ENCODE measurements around the gene HIVEP1. TPM values are rescaled to one million over a fixed set of nuclear protein-coding genes. Genes with fewer than 3 reads are reported as not detected.
"Not testable (repeated sequence)": the region's sequence is repeated elsewhere in the genome, so short reads cannot be mapped to it uniquely, and the experiment has no call there.

The HIVEP1 gene
- total RNA-seq, 4 donors from 2014 or later: 21.6 to 59.4 (median 34.5) TPM

DNA sequence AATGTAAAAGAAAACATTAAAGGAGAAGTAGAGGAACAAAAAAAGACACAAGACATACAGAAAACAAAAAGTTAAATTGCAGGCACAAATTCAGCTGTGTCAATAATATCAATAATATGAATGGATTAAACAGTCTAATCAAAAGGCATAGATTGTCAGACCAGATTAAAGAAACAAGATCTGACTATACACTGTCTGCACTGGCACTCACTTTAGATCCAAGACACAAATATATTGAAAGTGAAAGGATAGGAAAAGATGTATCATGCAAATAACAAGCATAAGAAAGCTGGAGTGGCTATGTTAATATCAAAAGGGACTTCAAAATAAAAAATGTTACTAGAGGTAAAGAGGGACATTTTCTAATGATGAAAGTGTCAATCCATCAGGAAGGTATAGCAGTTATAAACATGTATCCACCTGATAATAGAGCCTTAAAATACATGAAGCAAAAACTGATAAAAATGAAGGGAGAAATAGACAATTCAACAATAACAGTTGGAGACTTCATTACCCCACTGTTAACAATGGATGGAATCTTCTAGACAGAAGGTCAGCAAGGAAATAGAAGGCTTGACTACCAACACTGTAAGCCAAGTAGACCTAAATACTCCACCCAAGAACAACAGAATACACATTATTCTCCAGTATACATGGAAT is 89.7 kb downstream of the HIVEP1 start:
- DNase-seq (ENCODE audit: low spot score) (no peak), ATAC-seq (ENCODE audit: low FRiP score) (no peak)

DNA sequence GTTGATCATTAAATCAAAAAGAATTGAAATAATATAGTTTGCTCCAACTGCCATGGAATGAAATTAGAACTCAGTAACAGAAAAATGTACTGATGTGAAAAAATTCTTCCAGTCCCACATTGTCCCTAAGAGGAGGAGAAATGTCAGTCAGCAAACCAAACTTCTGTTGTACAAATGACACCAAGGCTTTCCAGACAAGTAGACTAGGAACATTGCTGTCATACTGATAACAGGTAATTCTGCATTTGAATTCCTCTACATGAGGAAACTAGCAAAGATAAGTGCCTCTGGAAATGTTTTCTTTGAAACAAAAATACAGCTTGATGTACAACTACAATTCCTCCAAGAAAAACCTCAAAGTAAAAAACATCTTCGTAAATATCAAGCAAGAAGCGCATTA is 90.2 kb downstream of the HIVEP1 start:
- TF ChIP-seq, protein P1, sequence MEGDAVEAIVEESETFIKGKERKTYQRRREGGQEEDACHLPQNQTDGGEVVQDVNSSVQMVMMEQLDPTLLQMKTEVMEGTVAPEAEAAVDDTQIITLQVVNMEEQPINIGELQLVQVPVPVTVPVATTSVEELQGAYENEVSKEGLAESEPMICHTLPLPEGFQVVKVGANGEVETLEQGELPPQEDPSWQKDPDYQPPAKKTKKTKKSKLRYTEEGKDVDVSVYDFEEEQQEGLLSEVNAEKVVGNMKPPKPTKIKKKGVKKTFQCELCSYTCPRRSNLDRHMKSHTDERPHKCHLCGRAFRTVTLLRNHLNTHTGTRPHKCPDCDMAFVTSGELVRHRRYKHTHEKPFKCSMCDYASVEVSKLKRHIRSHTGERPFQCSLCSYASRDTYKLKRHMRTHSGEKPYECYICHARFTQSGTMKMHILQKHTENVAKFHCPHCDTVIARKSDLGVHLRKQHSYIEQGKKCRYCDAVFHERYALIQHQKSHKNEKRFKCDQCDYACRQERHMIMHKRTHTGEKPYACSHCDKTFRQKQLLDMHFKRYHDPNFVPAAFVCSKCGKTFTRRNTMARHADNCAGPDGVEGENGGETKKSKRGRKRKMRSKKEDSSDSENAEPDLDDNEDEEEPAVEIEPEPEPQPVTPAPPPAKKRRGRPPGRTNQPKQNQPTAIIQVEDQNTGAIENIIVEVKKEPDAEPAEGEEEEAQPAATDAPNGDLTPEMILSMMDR (IDR thresholded peaks at IDR 0.05): no peak
- DNase-seq (ENCODE audit: low spot score) (no peak), ATAC-seq (ENCODE audit: low FRiP score) (no peak)

More for the DNA sequence above, 89.7 kb downstream of the HIVEP1 start:
- TF ChIP-seq, protein P1 (IDR thresholded peaks at IDR 0.05): no peak

DNA sequence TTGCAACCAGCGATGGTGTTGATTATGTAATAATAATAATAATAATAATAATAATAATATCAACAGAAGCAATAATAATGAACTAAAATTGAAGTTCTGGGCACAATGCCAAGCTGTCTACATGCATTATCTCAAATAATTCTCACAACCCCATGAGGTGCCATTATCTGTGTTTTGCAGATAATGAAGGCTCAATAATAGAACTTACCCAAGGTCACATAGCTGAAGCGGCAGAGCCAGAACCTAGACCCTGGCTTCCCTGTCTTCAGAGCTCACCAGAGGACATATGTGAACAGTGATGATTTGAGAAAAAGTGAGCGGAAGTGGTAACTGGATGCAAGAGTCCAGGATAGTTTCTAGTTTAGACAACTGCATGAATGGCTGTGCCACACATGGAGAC is 91.0 kb downstream of the HIVEP1 start:
- no peak for DNase-seq (ENCODE audit: low spot score)
- TF ChIP-seq, protein P1 (IDR thresholded peaks at IDR 0.05): no peak
- ATAC-seq (ENCODE audit: low FRiP score): no peak

DNA sequence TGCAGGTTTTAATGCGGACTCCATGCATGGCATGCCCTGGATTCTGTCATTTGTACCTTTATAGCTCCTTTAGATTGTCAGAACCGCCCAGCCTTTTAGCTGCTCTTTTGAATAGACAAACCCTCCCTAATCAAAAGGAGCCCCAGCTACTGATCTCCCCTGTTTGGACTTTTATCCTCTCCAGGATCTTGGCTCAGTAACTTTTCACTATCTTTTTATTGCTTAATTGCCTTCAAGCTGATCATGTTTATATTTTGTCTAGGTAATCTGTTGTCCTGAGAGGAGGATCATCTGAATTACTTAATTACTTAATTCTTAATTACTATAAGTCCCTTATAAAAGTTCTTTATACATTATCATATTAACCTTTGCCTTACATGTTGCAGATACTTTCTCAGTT is 93.2 kb downstream of the HIVEP1 start:
- TF ChIP-seq, protein P1 (IDR thresholded peaks at IDR 0.05): no peak
- DNase-seq (ENCODE audit: low spot score) (no peak), ATAC-seq (ENCODE audit: low FRiP score) (no peak)

DNA sequence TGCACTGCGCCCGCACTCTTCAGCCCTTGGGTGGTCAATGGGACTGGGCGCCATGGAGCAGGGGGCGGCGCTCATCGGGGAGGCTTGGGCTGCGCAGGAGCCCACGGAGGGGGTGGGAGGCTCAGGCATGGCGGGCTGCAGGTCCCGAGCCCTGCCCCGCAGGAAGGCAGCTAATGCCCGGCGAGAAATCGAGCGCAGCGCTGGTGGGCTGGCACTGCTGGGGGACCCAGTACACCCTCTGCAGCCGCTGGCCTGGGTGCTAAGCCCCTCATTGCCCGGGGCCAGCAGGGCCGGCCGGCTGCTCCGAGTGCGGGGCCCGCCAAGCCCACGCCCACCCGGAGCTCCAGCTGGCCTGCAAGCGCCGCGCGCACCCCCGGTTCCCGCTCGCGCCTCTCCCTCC is 96.3 kb downstream of the HIVEP1 start:
- ATAC-seq (ENCODE audit: low FRiP score); DNase-seq (ENCODE audit: low spot score): not testable (repeated sequence)

DNA sequence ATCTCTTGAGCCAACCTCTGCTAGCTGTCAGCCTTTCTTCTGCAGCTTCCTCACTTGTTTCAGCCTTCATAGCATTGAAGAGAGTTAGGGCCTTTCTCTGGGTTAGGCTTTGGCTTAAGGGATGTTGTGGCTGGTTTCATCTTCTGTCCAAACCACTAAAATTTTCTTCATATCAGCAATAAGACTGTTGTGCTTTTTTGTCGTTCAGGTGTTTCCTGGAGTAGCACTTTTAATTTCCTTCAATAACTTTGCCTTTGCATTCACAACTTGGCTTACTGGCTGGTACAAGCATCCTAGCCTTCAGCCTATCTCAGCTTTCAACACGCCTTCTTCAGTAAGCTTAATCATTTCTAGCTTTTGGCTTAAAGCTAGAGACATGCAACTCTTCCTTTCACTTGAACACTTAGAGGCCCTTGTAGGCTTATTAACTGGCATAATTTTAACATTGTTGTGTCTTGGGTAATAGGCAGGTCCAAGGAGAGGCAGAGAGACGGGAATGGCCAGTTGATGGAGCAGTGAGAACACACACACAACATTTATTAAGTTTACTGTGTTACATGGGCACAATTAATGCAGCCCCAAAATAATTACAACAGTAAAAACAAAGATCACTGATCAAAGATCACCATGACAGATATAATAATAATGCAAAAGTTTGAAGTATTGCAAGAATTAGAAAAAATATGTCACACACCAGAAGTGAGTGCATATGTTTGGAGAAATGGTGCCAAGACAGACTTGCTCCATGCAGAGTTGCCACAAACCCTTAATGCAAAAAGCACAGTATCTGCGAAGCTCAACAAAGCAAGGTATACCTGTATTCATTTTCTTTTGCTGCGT is 98.6 kb downstream of the HIVEP1 start:
- DNase-seq (ENCODE audit: low spot score) (no peak), ATAC-seq (ENCODE audit: low FRiP score) (no peak)
- TF ChIP-seq, protein P1 (IDR thresholded peaks at IDR 0.05): no peak

DNA sequence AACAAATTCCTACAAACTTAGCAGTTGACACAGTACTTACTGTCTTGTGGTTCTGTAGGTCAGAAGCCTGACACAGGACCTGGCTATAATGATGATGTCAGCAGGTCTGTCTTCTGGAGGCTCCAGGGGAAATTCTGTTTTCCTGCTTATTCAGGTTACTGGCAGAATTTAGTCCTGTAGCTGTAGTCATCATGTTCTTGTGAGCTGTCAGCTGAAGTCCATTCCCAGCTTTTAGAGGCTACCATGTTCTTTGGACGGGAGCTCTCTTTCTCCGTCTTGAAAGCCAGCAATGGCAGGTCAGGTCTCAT is 99.2 kb downstream of the HIVEP1 start:
- TF ChIP-seq, protein P1 (IDR thresholded peaks at IDR 0.05): no peak
- DNase-seq (ENCODE audit: low spot score) (no peak), ATAC-seq (ENCODE audit: low FRiP score) (no peak)
